SK-N-SH treated with all-trans-retinoic acid at 6 μM for 48 hours (cell line): ENCODE measurements around the gene TNS3.

Source experiments
- ATAC-seq: fragments of 200-7000 bp; cut with Tn5 transposase; 3 replicates; pipeline ENCODE4 v1.9.1; 2020; ENCODE audit warnings: mild to moderate bottlenecking, moderate library complexity
- ARNTL ChIP-seq: fragments of 450-650 bp; formaldehyde crosslinking; IDR thresholded peaks from 2 replicates; pipeline ENCODE4 v1.5.0; 2020; ENCODE audit warnings: low read depth, mild to moderate bottlenecking, moderate library complexity, borderline replicate concordance
- BACH2 ChIP-seq: fragments of 250-450 bp; sonication (Bioruptor Pico); IDR thresholded peaks from 2 replicates; pipeline ENCODE4 v1.9.0; 2021; ENCODE audit warnings: mild to moderate bottlenecking, borderline replicate concordance
- CREB5 ChIP-seq: fragments of 250-450 bp; sonication (Bioruptor Pico); IDR thresholded peaks from 2 replicates; pipeline ENCODE4 v1.5.1; 2020; ENCODE audit warnings: low read depth, mild to moderate bottlenecking, moderate library complexity
- CSDC2 ChIP-seq: fragments of 250-450 bp; sonication (Bioruptor Pico); IDR thresholded peaks from 2 replicates; pipeline ENCODE4 v1.5.0; 2020; ENCODE audit warnings: mild to moderate bottlenecking, moderate library complexity
- CSRNP3 ChIP-seq: fragments of 250-450 bp; sonication (Bioruptor Pico); IDR thresholded peaks from 2 replicates; pipeline ENCODE4 v1.5.1; 2021; ENCODE audit warnings: mild to moderate bottlenecking, moderate library complexity
- ESRRG ChIP-seq: fragments of 250-450 bp; sonication (Bioruptor Pico); IDR thresholded peaks from 2 replicates; pipeline ENCODE4 v1.6.1; 2021; ENCODE audit warnings: mild to moderate bottlenecking
- GLIS3 ChIP-seq: fragments of 250-450 bp; sonication (Bioruptor Pico); IDR thresholded peaks from 2 replicates; pipeline ENCODE4 v1.5.0; 2020; ENCODE audit warnings: mild to moderate bottlenecking, moderate library complexity
- ISL1 ChIP-seq: fragments of 250-450 bp; sonication (Bioruptor Pico); IDR thresholded peaks from 2 replicates; pipeline ENCODE4 v2.1.2; 2022; ENCODE audit warnings: mild to moderate bottlenecking, moderate library complexity
- OSR1 ChIP-seq: fragments of 250-450 bp; sonication (Bioruptor Pico); IDR thresholded peaks from 2 replicates; pipeline ENCODE4 v1.8.0; 2022; ENCODE audit warnings: moderate library complexity, mild to moderate bottlenecking, inconsistent platforms
- PATZ1 ChIP-seq: fragments of 250-450 bp; sonication (Bioruptor Pico); IDR thresholded peaks from 2 replicates; pipeline ENCODE4 v1.8.0; 2020; ENCODE audit warnings: mild to moderate bottlenecking, moderate library complexity, borderline replicate concordance
- POU6F1 ChIP-seq: fragments of 250-450 bp; sonication (Bioruptor Pico); IDR thresholded peaks from 2 replicates; pipeline ENCODE4 v1.8.0; 2021; ENCODE audit warnings: low read depth, mild to moderate bottlenecking, moderate library complexity, borderline replicate concordance
- PPARA ChIP-seq: fragments of 250-450 bp; sonication (Bioruptor Pico); IDR thresholded peaks from 2 replicates; pipeline ENCODE4 v1.5.0; 2020; ENCODE audit warnings: mild to moderate bottlenecking, borderline replicate concordance
- RARB ChIP-seq: fragments of 250-450 bp; sonication (Bioruptor Pico); IDR thresholded peaks from 2 replicates; pipeline ENCODE4 v1.8.0; 2021; ENCODE audit warnings: mild to moderate bottlenecking, moderate library complexity
- SNAI2 ChIP-seq: fragments of 250-450 bp; sonication (Bioruptor Pico); IDR thresholded peaks from 2 replicates; pipeline ENCODE4 v1.5.0; 2020; ENCODE audit warnings: mild to moderate bottlenecking, moderate library complexity
- TOX ChIP-seq: fragments of 250-450 bp; sonication (Bioruptor Pico); IDR thresholded peaks from 2 replicates; pipeline ENCODE4 v1.8.0; 2021; ENCODE audit warnings: mild to moderate bottlenecking, moderate library complexity, borderline replicate concordance
- TSHZ2 ChIP-seq: fragments of 250-450 bp; sonication (Bioruptor Pico); IDR thresholded peaks from 2 replicates; pipeline ENCODE4 v1.5.0; 2020; ENCODE audit warnings: mild to moderate bottlenecking, moderate library complexity
- ZC3H10 ChIP-seq: fragments of 250-450 bp; sonication (Bioruptor Pico); IDR thresholded peaks from 2 replicates; pipeline ENCODE4 v1.5.1; 2021; ENCODE audit warnings: mild to moderate bottlenecking, moderate library complexity
- ZFP3 ChIP-seq: fragments of 250-450 bp; sonication (Bioruptor Pico); IDR thresholded peaks from 2 replicates; pipeline ENCODE4 v1.5.0; 2020; ENCODE audit warnings: mild to moderate bottlenecking, moderate library complexity
- ZFP30 ChIP-seq: fragments of 450-650 bp; formaldehyde crosslinking; IDR thresholded peaks from 2 replicates; pipeline ENCODE4 v1.5.0; 2022; ENCODE audit warnings: mild to moderate bottlenecking, moderate library complexity
- ZNF565 ChIP-seq: fragments of 450-650 bp; formaldehyde crosslinking; conservative IDR thresholded peaks from 2 replicates; pipeline ENCODE4 v1.5.0; 2020; ENCODE audit warnings: low read depth, mild to moderate bottlenecking, moderate library complexity
- ZNF70 ChIP-seq: fragments of 450-650 bp; formaldehyde crosslinking; IDR thresholded peaks from 2 replicates; pipeline ENCODE4 v1.5.0; 2020; ENCODE audit warnings: mild to moderate bottlenecking, moderate library complexity
- ZNF8 ChIP-seq: fragments of 450-650 bp; formaldehyde crosslinking; IDR thresholded peaks from 2 replicates; pipeline ENCODE4 v1.5.0; 2020; ENCODE audit warnings: mild to moderate bottlenecking, moderate library complexity

Gene TNS3

GRCh38 chr7:47375121-47375938, 206.6 kb downstream of the TNS3 start:
- TF ChIP-seq ISL1 (CRISPR knock-in tag): no peak
- TF ChIP-seq ZFP3: no peak
- TF ChIP-seq ARNTL (CRISPR knock-in tag): no peak
- TF ChIP-seq POU6F1 (CRISPR knock-in tag): no peak
- no peak for TF ChIP-seq ZFP30 (CRISPR knock-in tag)
- no peak for TF ChIP-seq ZNF565
- TF ChIP-seq PPARA: no peak
- no peak for TF ChIP-seq CSRNP3 (CRISPR knock-in tag)
- TF ChIP-seq, all 23 proteins: peak for 0
- no peak for ATAC-seq

- TF ChIP-seq ZNF70 (CRISPR knock-in tag) (peak; percentile 97), ESRRG (CRISPR knock-in tag) (no peak)
- ATAC-seq: no peak
These were observed 207.4 kb downstream of the TNS3 start for GRCh38 chr7:47374538-47374937.

GRCh38 chr7:47373871-47374451, 207.9 kb downstream of the TNS3 start:
- ATAC-seq: no peak
- TF ChIP-seq ZC3H10: no peak
- TF ChIP-seq ESRRG (CRISPR knock-in tag): no peak
- no peak for TF ChIP-seq POU6F1 (CRISPR knock-in tag)
- no peak for TF ChIP-seq GLIS3 (CRISPR knock-in tag)
- no peak for TF ChIP-seq SNAI2 (CRISPR knock-in tag)
- TF ChIP-seq ZFP30 (CRISPR knock-in tag): no peak
- no peak for TF ChIP-seq PPARA
- no peak for TF ChIP-seq TOX (CRISPR knock-in tag)
- no peak for TF ChIP-seq ARNTL (CRISPR knock-in tag)
- TF ChIP-seq OSR1 (CRISPR knock-in tag): no peak
- no peak for TF ChIP-seq BACH2
- TF ChIP-seq RARB (CRISPR knock-in tag): no peak
- no peak for TF ChIP-seq ZNF8
- no peak for TF ChIP-seq PATZ1
- TF ChIP-seq CSDC2: no peak
- no peak for TF ChIP-seq ZNF70 (CRISPR knock-in tag)
- TF ChIP-seq ISL1 (CRISPR knock-in tag): no peak
- TF ChIP-seq, all 23 proteins: peak for 0

- ATAC-seq: peak; percentile 26; the same call in 1 of the 3 replicates
- TF ChIP-seq OSR1 (CRISPR knock-in tag): no peak
- no peak for TF ChIP-seq ISL1 (CRISPR knock-in tag)
- TF ChIP-seq CSDC2: no peak
- TF ChIP-seq ZNF8: no peak
- TF ChIP-seq CREB5 (CRISPR knock-in tag): no peak
- no peak for TF ChIP-seq POU6F1 (CRISPR knock-in tag)
- TF ChIP-seq TSHZ2 (CRISPR knock-in tag): no peak
- no peak for TF ChIP-seq ZNF70 (CRISPR knock-in tag)
These were observed 210.1 kb downstream of the TNS3 start for GRCh38 chr7:47371733-47372368.
